GM10266 (cell line): Measurements from ENCODE around the gene ARHGAP26.

Experiments used
- DNase-seq: peaks from one replicate; pipeline ENCODE4 v3.0.0; 2012; ENCODE audit errors: extremely low spot score
- CTCF ChIP-seq: IDR thresholded peaks from 2 replicates; pipeline ENCODE4 v1.5.1; 2012; ENCODE audit warnings: mild to moderate bottlenecking, low read depth; ENCODE audit not compliant: control insufficient read depth, insufficient read depth; ENCODE audit errors: missing control alignments

The ARHGAP26 gene

GRCh38 chr5:143119881-143120341 is 349.7 kb downstream of the ARHGAP26 start:
- TF ChIP-seq CTCF = no peak
- no peak for DNase-seq

- TF ChIP-seq CTCF = no peak
- no peak for DNase-seq
These were observed 350.4 kb downstream of the ARHGAP26 start for GRCh38 chr5:143120460-143121134.

GRCh38 chr5:143121135-143121475 is 350.9 kb downstream of the ARHGAP26 start:
- no peak for DNase-seq
- no peak for TF ChIP-seq CTCF

GRCh38 chr5:143124593-143124992 is 354.4 kb downstream of the ARHGAP26 start:
- DNase-seq = no peak
- no peak for TF ChIP-seq CTCF

GRCh38 chr5:143126174-143127019 is 356.2 kb downstream of the ARHGAP26 start:
- DNase-seq = no peak
- TF ChIP-seq CTCF = no peak

- no peak for TF ChIP-seq CTCF
- no peak for DNase-seq
These were observed 358.4 kb downstream of the ARHGAP26 start for GRCh38 chr5:143128412-143129071.
